Spinal cord (tissue), 10 donors: ENCODE data around the gene OIP5. TPM values are rescaled to one million over a fixed set of nuclear protein-coding genes. Genes with fewer than 3 reads are reported as not detected.

Experiments used
- DNase-seq, 6 donors: peaks; one replicate each; pipeline versions ENCODE4 v3.0.0 to v3.0.0-alpha.2; 2013 to 2015; ENCODE audit warnings: low spot score in 6 of 6, low read depth in 4 of 6
- H3K27ac ChIP-seq: one replicate; pipeline ENCODE4 v1.5.1; 2013; ENCODE audit warnings: low read depth, low read length, control low read depth
- H3K27me3 ChIP-seq: one replicate; pipeline ENCODE4 v1.6.1; 2013; ENCODE audit warnings: low read length; ENCODE audit not compliant: control insufficient read depth, insufficient read depth
- H3K36me3 ChIP-seq: one replicate; pipeline ENCODE4 v1.6.1; 2013; ENCODE audit warnings: low read length; ENCODE audit not compliant: control insufficient read depth, insufficient read depth
- H3K4me1 ChIP-seq: one replicate; pipeline ENCODE4 v1.6.1; 2013; ENCODE audit warnings: low read length; ENCODE audit not compliant: control insufficient read depth, insufficient read depth
- H3K4me3 ChIP-seq: one replicate; pipeline ENCODE4 v1.5.1; 2013; ENCODE audit warnings: low read depth, low read length, control low read depth
- H3K9me3 ChIP-seq: one replicate; pipeline ENCODE4 v1.6.1; 2013; ENCODE audit warnings: low read length; ENCODE audit not compliant: control insufficient read depth, insufficient read depth
- WGBS: methylation state at CpG from one replicate; pipeline ENCODE4 v1.1.5; 2013; ENCODE audit warnings: missing lambda C conversion rate; ENCODE audit not compliant: insufficient coverage; 5-methylcytosine and 5-hydroxymethylcytosine counted together
- long read RNA-seq, 4 donors: transcript quantifications; one replicate each; lab custom pipeline, GENCODE V29; 2026
- polyA plus RNA-seq, 2 donors: library from polyadenylated mRNA; unstranded; fragments of 120-200 nt; gene quantifications; one replicate each; pipeline ENCODE4 v1.2.1, GENCODE V29; 2013; ENCODE audit not compliant: insufficient read length in 2 of 2
- total RNA-seq, 2 donors: library from RNA; depleted of rRNA in 1 of 2; stranded (reverse); fragments of 120-200 nt in 1 of 2; fragments of >200 nt in 1 of 2; gene quantifications; one replicate each; pipeline versions ENCODE4 v1.2.3 to v1.2.4, GENCODE V29; 2013 to 2014
- donor health status: healthy.

OIP5 gene
- total RNA-seq (1 to 10 TPM; 4.5 to 5.5 TPM), polyA plus RNA-seq (1 to 10 TPM; 7.3 to 8.1 TPM)
- long read RNA-seq, donor 1, transcript OIP5-201 (5 exons, 1,236 nt): major isoform, 8 of 39 reads
- long read RNA-seq, donor 1, partial matches to known transcripts: 7 of 39 reads
- long read RNA-seq, donor 1, other reads (novel, unspliced or antisense): 24 of 39 reads
- long read RNA-seq, donor 2: 0 reads
- long read RNA-seq, donor 3, transcript OIP5-201 (5 exons, 1,236 nt): major isoform, 7 of 8 reads
- long read RNA-seq, donor 3, partial matches to known transcripts: 0 of 8 reads
- long read RNA-seq, donor 3, other reads (novel, unspliced or antisense): 0 of 8 reads
- long read RNA-seq, donor 4, transcript OIP5-201 (5 exons, 1,236 nt): major isoform, 7 of 8 reads
- long read RNA-seq, donor 4, partial matches to known transcripts: 0 of 8 reads
- long read RNA-seq, donor 4, other reads (novel, unspliced or antisense): 0 of 8 reads

DNA sequence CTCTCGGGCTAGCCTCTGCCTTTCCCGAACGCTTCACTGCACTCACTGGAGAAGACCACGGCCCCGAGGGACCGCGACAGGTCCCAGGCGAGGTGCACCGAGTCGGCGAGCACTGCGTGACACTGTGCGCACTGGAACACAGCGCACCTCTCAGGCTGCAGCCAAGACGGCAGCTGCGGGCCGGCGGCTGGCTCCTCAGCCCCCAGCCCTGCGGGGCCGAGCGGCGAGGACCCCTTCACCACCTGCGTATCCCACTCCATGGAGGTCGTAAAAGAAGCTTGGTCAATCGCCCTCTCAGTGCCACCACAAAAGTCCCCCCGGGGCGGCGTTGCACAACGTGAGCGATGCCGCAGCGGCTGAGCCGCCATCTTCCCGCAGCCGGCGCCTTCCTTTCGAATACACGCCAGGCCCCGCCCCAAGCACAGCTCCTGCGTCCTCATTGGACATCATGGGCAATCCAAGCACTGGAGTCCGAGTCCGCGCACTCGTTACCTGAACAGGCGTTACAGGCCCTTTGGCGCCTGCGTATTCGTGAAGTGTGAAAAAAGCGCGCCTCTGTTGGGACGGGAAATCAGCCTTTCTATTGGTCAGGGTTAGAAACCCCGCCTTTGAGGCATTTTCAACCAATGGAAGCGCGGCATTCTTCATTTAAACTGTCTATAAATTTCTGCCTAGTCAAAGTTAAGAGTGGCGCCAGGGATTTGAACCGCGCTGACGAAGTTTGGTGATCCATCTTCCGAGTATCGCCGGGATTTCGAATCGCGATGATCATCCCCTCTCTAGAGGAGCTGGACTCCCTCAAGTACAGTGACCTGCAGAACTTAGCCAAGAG, at the start of gene OIP5, which contains the start of gene NUSAP1:
Gene OIP5, minus strand, starts transcription at position 398 of the 832 bp plus-strand sequence. Its CDS starts 30 bp downstream, at position 368.
Gene NUSAP1, plus strand, starts transcription at position 688 of the 832 bp plus-strand sequence. Its CDS starts 77 bp downstream, at position 765.
- Histone ChIP-seq H3K36me3 (no peaks in the 10 kb centered on the region), H3K4me3 (peak within 1 kb of the TSS; percentile 84), H3K9me3 (no peaks in the 10 kb centered on the region), H3K27me3 (no peaks in the 10 kb centered on the region), H3K27ac (peak within 1 kb of the TSS; percentile 87), H3K4me1 (peaks cover 8% of the 10 kb centered on the region)
- WGBS: under 1% methylated on average over 64 of the region's 64 CpGs
- peak; percentile 97 to 100 (median 98) for DNase-seq

- no peaks in the 10 kb centered on the region for H3K4me1 ChIP-seq
- WGBS: 98% methylated on average over 4 of the region's 4 CpGs
- no peak for DNase-seq
- no peaks in the 10 kb centered on the region for H3K27me3 ChIP-seq
- H3K9me3 ChIP-seq: no peaks in the 10 kb centered on the region
- H3K4me3 ChIP-seq: no peak overlapping the region
- no peak overlapping the region for H3K27ac ChIP-seq
- H3K36me3 ChIP-seq: peaks cover 22% of the 10 kb centered on the region
Measured at GRCh38 chr15:41377978-41378377, 45.6 kb upstream of the OIP5 start.

GRCh38 chr15:41367418-41367817, 35.0 kb upstream of the OIP5 start:
- H3K4me3 ChIP-seq: no peak overlapping the region
- no peak overlapping the region for H3K27ac ChIP-seq
- peaks cover 19% of the 10 kb centered on the region for H3K36me3 ChIP-seq
- no CpG with 5 or more reads among the region's 3 CpGs for WGBS
- H3K27me3 ChIP-seq: no peaks in the 10 kb centered on the region
- H3K9me3 ChIP-seq: no peaks in the 10 kb centered on the region
- no peaks in the 10 kb centered on the region for H3K4me1 ChIP-seq
- DNase-seq: no peak

GRCh38 chr15:41354371-41354770, 22.0 kb upstream of the OIP5 start:
- DNase-seq: no peak
- no peaks in the 10 kb centered on the region for H3K27me3 ChIP-seq
- no peak overlapping the region for H3K4me3 ChIP-seq
- no peaks in the 10 kb centered on the region for H3K4me1 ChIP-seq
- no peak overlapping the region for H3K27ac ChIP-seq
- H3K36me3 ChIP-seq: peaks cover 15% of the 10 kb centered on the region
- WGBS: no CpG with 5 or more reads among the region's 10 CpGs
- H3K9me3 ChIP-seq: no peaks in the 10 kb centered on the region

DNA sequence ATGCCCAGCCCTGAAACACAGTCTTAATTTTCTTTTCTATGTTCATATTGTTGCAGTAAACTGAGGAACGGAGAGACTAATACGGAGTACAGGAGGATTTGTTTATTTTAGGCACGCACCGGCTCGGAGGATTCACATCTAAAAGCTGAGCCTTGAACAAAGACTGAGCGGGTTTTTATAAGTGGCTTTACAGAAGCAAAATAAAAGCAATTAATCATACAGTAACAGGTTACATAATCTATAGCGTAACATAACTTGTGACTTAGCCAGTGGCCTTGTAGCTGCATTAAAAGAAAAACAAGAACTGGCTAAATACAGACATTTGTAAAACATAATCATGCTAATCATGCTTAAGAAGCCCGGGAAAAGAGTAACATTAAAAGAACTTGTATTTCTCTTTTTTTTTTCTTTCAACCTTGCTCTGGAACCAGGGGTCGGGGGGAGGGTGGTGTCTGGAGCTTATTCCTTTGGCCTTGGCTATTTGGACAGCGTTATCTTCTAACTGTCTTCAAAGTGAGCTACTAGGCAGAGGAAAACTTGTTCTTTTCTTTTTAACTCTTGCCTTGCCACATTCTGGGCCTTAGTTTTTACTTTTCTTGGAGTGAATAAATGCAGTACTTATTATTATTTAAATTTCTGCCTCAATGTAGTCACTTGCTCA, 17.8 kb upstream of the OIP5 start:
- Histone ChIP-seq H3K27ac (no peak overlapping the region), H3K27me3 (no peaks in the 10 kb centered on the region), H3K36me3 (peaks cover 12% of the 10 kb centered on the region), H3K4me1 (no peaks in the 10 kb centered on the region), H3K9me3 (no peaks in the 10 kb centered on the region), H3K4me3 (no peak overlapping the region)
- no CpG with 5 or more reads among the region's 10 CpGs for WGBS
- DNase-seq: no peak

- peak in 1 of 6 donors; percentile 57 for DNase-seq
- H3K4me1 ChIP-seq: no peaks in the 10 kb centered on the region
- H3K36me3 ChIP-seq: peaks cover 9% of the 10 kb centered on the region
- H3K4me3 ChIP-seq: no peak overlapping the region
- H3K9me3 ChIP-seq: no peaks in the 10 kb centered on the region
- H3K27ac ChIP-seq: no peak overlapping the region
- H3K27me3 ChIP-seq: no peaks in the 10 kb centered on the region
- WGBS: no CpG with 5 or more reads among the region's 5 CpGs
Measured at GRCh38 chr15:41347236-41347635, 14.8 kb upstream of the OIP5 start.

- no peak for DNase-seq
- WGBS: 73% methylated on average over 4 of the region's 4 CpGs
- H3K36me3 ChIP-seq: peaks cover 5% of the 10 kb centered on the region
- H3K4me3 ChIP-seq: no peak overlapping the region
- no peaks in the 10 kb centered on the region for H3K4me1 ChIP-seq
- H3K27ac ChIP-seq: no peak overlapping the region
- no peaks in the 10 kb centered on the region for H3K9me3 ChIP-seq
- H3K27me3 ChIP-seq: no peaks in the 10 kb centered on the region
Measured at GRCh38 chr15:41341519-41341918, 9.1 kb upstream of the OIP5 start.

DNA sequence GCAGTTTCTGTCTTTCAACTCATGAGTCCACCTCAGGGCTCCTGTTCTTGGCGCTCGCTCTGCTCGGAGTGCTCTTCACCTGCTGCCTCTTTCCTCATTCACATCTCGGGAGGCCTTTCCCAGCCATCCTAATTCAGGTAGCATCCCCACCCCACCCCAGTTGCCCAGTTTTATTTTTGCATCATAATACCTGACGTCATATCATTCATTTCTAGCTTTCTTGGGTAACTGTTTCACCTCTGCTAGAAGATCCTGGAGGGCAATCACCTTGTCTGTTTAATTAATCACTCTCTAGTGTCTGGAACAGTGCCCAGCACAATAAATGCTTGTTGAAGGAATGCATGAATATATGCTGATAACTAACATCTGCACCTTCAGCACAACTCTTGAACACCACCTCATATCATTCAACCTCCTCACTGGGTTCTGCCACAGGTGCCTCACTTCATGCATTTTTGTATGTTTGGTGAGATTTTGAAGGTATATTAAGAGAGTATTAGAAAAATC, 7.9 kb upstream of the OIP5 start:
- Histone ChIP-seq H3K36me3 (peaks cover 5% of the 10 kb centered on the region), H3K4me1 (no peaks in the 10 kb centered on the region), H3K4me3 (no peak overlapping the region), H3K27ac (no peak overlapping the region), H3K9me3 (no peaks in the 10 kb centered on the region), H3K27me3 (no peaks in the 10 kb centered on the region)
- WGBS: 96% methylated on average over 4 of the region's 5 CpGs
- DNase-seq: no peak
